Measurements from ENCODE around the gene KIF4B.
"Not testable (repeated sequence)": the region's sequence is repeated elsewhere in the genome, so short reads cannot be mapped to it uniquely, and the experiment has no call there.

Gene KIF4B

GRCh38 chr5:155010881-155011280 is 2.7 kb upstream of the KIF4B start:
- no peak for DNase-seq (ENCODE audit: low read depth)

GRCh38 chr5:155015239-155015638 is 1.7 kb downstream of the KIF4B start:
- no peak for DNase-seq (ENCODE audit: low read depth)

GRCh38 chr5:155017610-155018009 is 4.1 kb downstream of the KIF4B start:
- DNase-seq (ENCODE audit: low read depth): no peak

- no peak for DNase-seq (ENCODE audit: low read depth)
These were observed 6.2 kb downstream of the KIF4B start for GRCh38 chr5:155019601-155020226.

GRCh38 chr5:155021842-155022241 is 8.3 kb downstream of the KIF4B start:
- DNase-seq (ENCODE audit: low read depth): no peak

- no peak for DNase-seq (ENCODE audit: low read depth)
These were observed 9.8 kb downstream of the KIF4B start for GRCh38 chr5:155023320-155023719.

- DNase-seq (ENCODE audit: low read depth): no peak
These were observed 10.5 kb downstream of the KIF4B start for GRCh38 chr5:155024015-155024414.

GRCh38 chr5:155025895-155026294 is 12.3 kb downstream of the KIF4B start:
- DNase-seq (ENCODE audit: low read depth): no peak

GRCh38 chr5:155027993-155028629 is 14.6 kb downstream of the KIF4B start:
- no peak for DNase-seq (ENCODE audit: low read depth)

GRCh38 chr5:155029240-155029639 is 15.7 kb downstream of the KIF4B start:
- no peak for DNase-seq (ENCODE audit: low read depth)

- not testable (repeated sequence) for DNase-seq (ENCODE audit: low read depth)
These were observed 20.7 kb downstream of the KIF4B start for GRCh38 chr5:155034145-155034744.

- DNase-seq (ENCODE audit: low read depth): not testable (repeated sequence)
These were observed 21.5 kb downstream of the KIF4B start for GRCh38 chr5:155035087-155035486.

- no peak for DNase-seq (ENCODE audit: low read depth)
These were observed 27.6 kb downstream of the KIF4B start for GRCh38 chr5:155040984-155041653.

GRCh38 chr5:155044591-155044990 is 31.0 kb downstream of the KIF4B start:
- DNase-seq (ENCODE audit: low read depth): no peak

GRCh38 chr5:155046591-155046990 is 33.0 kb downstream of the KIF4B start:
- DNase-seq (ENCODE audit: low read depth): no peak

GRCh38 chr5:155047818-155048217 is 34.3 kb downstream of the KIF4B start:
- DNase-seq (ENCODE audit: low read depth): no peak

- no peak for DNase-seq (ENCODE audit: low read depth)
These were observed 36.2 kb downstream of the KIF4B start for GRCh38 chr5:155049569-155050383.

GRCh38 chr5:155050384-155051019 is 36.9 kb downstream of the KIF4B start:
- DNase-seq (ENCODE audit: low read depth): no peak

- no peak for DNase-seq (ENCODE audit: low read depth)
These were observed 39.0 kb downstream of the KIF4B start for GRCh38 chr5:155052532-155052931.

GRCh38 chr5:155053501-155053900 is 39.9 kb downstream of the KIF4B start:
- DNase-seq (ENCODE audit: low read depth): no peak

- DNase-seq (ENCODE audit: low read depth): no peak
These were observed 43.2 kb downstream of the KIF4B start for GRCh38 chr5:155056644-155057269.
